AG04449 (cell line): Measurements from ENCODE around the gene PP2D1.
A peak's percentile ranks its signal among the peaks of the same experiment; 100 is the strongest.

Source experiments
- CTCF ChIA-PET: fragments of 350-600 bp; formaldehyde crosslinking; extraction: SDS; loops from one replicate; lab custom pipeline; 2021; ENCODE audit warnings: antibody characterized with exemption; lab: Yijun Ruan, JAX
- POLR2A ChIA-PET: fragments of 400-600, 350-600 bp; formaldehyde crosslinking; extraction: SDS; loops from one replicate; lab custom pipeline; 2020; ENCODE audit warnings: antibody characterized with exemption, inconsistent platforms; lab: Yijun Ruan, JAX
- DNase-seq: peaks from one replicate; pipeline ENCODE4 v3.0.0-alpha.2; 2010; ENCODE audit warnings: low read depth, low spot score
- H3K4me3 ChIP-seq: 2 replicates; pipeline ENCODE4 v1.5.1; 2011; ENCODE audit warnings: low read depth, mild to moderate bottlenecking, control low read depth, low read length
- TF ChIP-seq, protein P1 (sequence below): IDR thresholded peaks from one replicate; pipeline ENCODE4 v1.5.1; 2011; ENCODE audit warnings: mild to moderate bottlenecking, moderate library complexity, low read length, control low read depth, inconsistent platforms; ENCODE audit not compliant: insufficient read depth; ENCODE audit errors: missing control alignments

The PP2D1 gene

DNA sequence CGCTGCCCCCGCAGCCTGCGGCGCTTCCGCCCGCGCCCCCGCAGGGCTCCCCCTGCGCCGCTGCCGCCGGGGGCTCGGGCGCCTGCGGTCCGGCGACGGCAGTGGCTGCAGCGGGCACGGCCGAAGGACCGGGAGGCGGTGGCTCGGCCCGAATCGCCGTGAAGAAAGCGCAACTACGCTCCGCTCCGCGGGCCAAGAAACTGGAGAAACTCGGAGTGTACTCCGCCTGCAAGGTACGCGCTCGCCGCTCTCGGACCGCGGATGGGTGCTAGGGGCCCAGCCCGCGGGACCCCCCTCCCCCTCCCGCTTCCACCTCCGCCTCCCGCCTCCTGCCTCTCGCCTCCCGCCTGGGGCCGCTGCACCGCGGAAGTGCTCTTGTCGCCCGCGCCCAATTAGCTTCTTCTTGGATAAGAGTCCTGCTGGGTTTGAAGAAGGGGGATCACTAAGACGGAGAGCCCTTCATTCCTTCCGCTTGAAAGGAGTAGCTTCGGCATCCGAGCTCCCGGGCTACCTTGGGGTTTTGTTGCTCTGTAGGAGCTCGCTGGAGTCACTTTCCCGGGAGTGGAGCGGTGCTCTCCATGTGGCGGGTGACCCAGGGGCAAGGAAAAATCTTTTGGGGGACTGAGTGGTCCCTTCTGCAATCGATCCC lies 28.6 kb upstream of the PP2D1 start:
- CTCF ChIA-PET, result interaction anchor here (0.6 to 2.0 kb wide), 5 partner anchors 13 to 155 kb away, joined by 3 to 6 read pairs (median 3); no protein-coding TSS in a partner anchor
- TF ChIP-seq, protein P1, sequence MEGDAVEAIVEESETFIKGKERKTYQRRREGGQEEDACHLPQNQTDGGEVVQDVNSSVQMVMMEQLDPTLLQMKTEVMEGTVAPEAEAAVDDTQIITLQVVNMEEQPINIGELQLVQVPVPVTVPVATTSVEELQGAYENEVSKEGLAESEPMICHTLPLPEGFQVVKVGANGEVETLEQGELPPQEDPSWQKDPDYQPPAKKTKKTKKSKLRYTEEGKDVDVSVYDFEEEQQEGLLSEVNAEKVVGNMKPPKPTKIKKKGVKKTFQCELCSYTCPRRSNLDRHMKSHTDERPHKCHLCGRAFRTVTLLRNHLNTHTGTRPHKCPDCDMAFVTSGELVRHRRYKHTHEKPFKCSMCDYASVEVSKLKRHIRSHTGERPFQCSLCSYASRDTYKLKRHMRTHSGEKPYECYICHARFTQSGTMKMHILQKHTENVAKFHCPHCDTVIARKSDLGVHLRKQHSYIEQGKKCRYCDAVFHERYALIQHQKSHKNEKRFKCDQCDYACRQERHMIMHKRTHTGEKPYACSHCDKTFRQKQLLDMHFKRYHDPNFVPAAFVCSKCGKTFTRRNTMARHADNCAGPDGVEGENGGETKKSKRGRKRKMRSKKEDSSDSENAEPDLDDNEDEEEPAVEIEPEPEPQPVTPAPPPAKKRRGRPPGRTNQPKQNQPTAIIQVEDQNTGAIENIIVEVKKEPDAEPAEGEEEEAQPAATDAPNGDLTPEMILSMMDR, result peak; percentile 40
- peak overlapping the region; percentile 76 for H3K4me3 ChIP-seq
- no peak for DNase-seq
- POLR2A ChIA-PET, result interaction anchor here (1.2 kb wide), 1 partner anchor 151 kb away, joined by 4 read pairs; no protein-coding TSS in a partner anchor

DNA sequence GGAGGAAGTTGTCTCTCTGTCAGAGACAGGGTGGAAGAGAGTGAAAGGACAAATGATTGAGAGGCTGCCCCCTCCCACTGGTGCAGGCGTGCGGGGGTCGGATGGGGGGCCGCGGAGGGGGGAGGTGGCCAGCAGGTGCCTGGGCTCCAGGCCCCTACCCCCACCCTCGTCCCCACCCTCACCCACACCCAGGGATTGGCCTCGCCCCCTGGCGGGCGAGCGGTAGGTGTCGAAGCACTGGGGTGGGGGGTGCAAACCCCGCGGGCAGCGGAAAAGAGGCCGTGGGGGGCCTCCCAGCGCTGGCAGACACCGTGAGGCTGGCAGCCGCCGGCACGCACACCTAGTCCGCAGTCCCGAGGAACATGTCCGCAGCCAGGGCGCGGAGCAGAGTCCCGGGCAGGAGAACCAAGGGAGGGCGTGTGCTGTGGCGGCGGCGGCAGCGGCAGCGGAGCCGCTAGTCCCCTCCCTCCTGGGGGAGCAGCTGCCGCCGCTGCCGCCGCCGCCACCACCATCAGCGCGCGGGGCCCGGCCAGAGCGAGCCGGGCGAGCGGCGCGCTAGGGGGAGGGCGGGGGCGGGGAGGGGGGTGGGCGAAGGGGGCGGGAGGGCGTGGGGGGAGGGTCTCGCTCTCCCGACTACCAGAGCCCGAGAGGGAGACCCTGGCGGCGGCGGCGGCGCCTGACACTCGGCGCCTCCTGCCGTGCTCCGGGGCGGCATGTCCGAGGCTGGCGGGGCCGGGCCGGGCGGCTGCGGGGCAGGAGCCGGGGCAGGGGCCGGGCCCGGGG lies 27.9 kb upstream of the PP2D1 start, which contains the start of gene KAT2B:
TSS of gene KAT2B (plus strand) at position 682 of the 783 bp plus-strand sequence. CDS start at position 714, 32 bp downstream.
- DNase-seq, result no peak
- ChIA-PET POLR2A (no interaction called here), CTCF (interaction anchor here (1.0 to 2.0 kb wide), 2 partner anchors 13 to 154 kb away, joined by 3 to 6 read pairs; no protein-coding TSS in a partner anchor)
- H3K4me3 ChIP-seq, result peak within 1 kb of the TSS; percentile 76
- TF ChIP-seq, protein P1, result peak; percentile 79

DNA sequence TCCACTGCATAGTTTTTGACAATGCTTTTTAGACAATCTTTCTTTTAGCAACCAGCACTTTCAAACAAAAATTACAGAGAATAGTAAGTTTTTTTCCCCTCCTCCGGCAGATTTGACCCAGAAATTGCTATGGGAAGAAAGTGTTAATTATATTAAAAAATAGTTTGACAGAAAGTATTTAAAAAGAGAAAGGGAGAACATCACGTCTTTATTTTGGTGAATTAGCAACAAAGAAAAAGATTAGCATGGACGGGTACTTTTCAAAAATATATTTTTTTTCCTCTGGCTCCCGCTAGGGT lies 27.4 kb upstream of the PP2D1 start:
- TF ChIP-seq, protein P1, result no peak
- no peak for DNase-seq
- peak overlapping the region; percentile 76 for H3K4me3 ChIP-seq
- ChIA-PET POLR2A (no interaction called here), CTCF (interaction anchor here (1.4 kb wide), 1 partner anchor 147 kb away, joined by 3 read pairs; no protein-coding TSS in a partner anchor)

DNA sequence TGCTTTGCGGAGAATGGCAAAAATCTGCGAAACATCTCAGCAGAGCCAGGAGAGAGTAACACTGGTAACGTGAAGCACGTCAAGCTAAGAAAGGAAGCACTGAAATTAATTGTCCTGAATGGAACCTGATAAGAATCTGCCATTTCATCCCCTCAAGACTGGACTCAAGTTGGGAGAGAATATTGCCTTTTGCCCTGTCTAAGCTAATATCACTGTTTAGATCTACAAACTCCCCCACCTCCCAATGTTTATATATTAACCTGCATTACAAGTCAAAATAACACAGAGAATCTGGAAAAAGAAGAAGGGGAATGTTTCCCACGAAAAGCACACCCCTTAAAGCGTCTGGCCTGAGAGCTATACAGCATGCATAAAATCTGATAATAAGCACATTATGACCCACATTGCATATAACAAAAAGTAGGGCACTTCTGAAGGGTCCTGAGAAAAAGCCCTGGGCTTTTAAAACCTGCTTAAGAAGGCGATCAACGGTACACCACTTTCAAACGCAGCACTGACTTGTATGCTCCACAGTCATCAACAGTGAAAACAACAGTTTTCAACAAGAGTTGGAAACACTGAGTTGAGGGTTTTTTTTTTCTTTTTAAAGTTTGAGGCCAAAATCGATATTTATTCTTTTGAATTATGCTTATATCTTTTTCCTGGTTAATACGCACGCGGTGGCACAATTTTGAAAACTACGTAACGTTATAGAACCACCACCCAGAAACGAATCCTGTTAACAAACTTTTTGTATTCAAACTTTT lies 26.8 kb upstream of the PP2D1 start:
- TF ChIP-seq, protein P1, result no peak
- peak overlapping the region; percentile 76 for H3K4me3 ChIP-seq
- CTCF ChIA-PET, result interaction anchor here (1.4 kb wide), 1 partner anchor 148 kb away, joined by 3 read pairs; no protein-coding TSS in a partner anchor
- no peak for DNase-seq
- POLR2A ChIA-PET, result no interaction called here

DNA sequence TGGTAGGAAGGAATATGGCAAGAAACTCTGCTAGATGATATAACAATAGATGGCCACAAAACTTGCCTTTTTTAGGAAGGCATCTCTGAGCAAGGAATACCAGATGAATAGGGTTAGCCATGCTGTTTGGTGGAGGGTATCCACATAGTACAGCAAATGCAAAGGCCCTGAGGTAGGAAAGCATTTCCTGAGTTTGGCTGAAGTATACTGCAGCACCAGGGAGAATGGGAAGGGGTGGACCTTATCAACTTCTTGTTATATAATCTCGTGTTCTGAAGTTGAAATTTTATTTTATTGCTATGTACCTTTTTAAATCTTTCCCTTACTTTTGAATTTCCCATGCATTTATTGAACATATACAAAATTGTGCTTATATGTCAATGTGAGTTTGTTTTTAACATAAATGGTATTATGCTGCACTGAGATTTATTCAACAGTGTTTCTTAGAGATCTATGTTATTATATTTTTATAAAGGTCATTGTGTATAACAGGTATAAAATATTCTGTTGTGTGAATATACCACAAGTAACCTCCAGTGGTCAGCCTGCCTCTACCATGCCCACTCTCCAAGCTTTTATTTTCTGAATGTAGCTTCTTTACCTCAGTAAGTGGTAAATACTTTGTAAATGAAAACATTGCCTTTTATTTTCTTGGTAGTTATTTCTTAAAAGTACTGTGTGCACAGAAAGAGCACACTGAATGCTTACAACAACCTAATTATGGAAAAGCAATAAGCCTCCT lies 25.4 kb upstream of the PP2D1 start:
- no peak overlapping the region for H3K4me3 ChIP-seq
- no peak for DNase-seq
- ChIA-PET POLR2A (no interaction called here), CTCF (no interaction called here)
- TF ChIP-seq, protein P1, result no peak
